Activated naive CD4-positive, alpha-beta T cell treated with anti-CD3 and anti-CD28 coated beads, Interleukin-2, amount 10 ng/mL, durations not matched to agents 7 days and 5 days (primary cell): ENCODE measurements around the gene GJC1.
A peak's percentile ranks its signal among the peaks of the same experiment; 100 is the strongest.
"Not testable (repeated sequence)": the region's sequence is repeated elsewhere in the genome, so short reads cannot be mapped to it uniquely, and the experiment has no call there.

Experiments
- CTCF ChIA-PET: fragments of 350-600 bp; sonication (Branson Sonifier 250); formaldehyde crosslinking; loops from one replicate; lab custom pipeline; 2021; ENCODE audit warnings: antibody characterized with exemption; lab: Charles Lee
- DNase-seq: peaks from one replicate; pipeline ENCODE4 v3.0.0-alpha.2; 2020
- H3K27ac Mint-ChIP-seq: one replicate; pipeline ENCODE4 v1.8.0; 2021; ENCODE audit warnings: mild to moderate bottlenecking, moderate library complexity, mixed read lengths
- H3K27me3 Mint-ChIP-seq: one replicate; pipeline ENCODE4 v1.8.0; 2021; ENCODE audit warnings: mild to moderate bottlenecking, mixed read lengths
- H3K36me3 Mint-ChIP-seq: one replicate; pipeline ENCODE4 v1.8.0; 2021; ENCODE audit warnings: mixed read lengths
- H3K4me1 Mint-ChIP-seq: one replicate; pipeline ENCODE4 v1.8.0; 2021; ENCODE audit warnings: mixed read lengths
- H3K4me3 Mint-ChIP-seq: one replicate; pipeline ENCODE4 v1.8.0; 2021; ENCODE audit warnings: mild to moderate bottlenecking, moderate library complexity, mixed read lengths
- H3K9me3 Mint-ChIP-seq: one replicate; pipeline ENCODE4 v1.8.0; 2021; ENCODE audit warnings: mixed read lengths

Gene GJC1

DNA sequence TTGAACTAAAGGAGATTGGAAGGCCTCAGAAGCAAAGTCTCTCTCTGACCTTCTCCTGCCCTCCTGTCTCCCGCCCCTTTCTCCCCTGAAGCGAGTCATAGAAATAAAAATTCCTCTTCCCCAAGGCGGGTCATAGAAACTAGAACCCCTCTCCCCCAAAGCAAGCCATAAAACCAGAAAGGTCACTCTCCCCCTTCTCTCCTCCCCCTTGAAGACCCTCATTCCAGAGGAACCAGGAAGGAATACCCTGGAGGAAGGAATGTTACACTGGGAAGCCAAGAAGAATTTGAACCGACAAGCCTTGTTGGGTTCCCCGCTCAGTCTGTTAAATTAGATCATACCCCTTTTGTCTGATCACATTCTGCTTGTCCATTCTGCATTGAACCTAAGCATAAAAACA is 2.7 kb upstream of the GJC1 start:
- Mint-ChIP-seq H3K27ac (no peak overlapping the region), H3K4me3 (no peak overlapping the region), H3K9me3 (no peaks in the 10 kb centered on the region), H3K27me3 (peaks cover 69% of the 10 kb centered on the region), H3K4me1 (peaks cover 10% of the 10 kb centered on the region), H3K36me3 (peaks cover 4% of the 10 kb centered on the region)
- CTCF ChIA-PET: no interaction called here
- DNase-seq: no peak

DNA sequence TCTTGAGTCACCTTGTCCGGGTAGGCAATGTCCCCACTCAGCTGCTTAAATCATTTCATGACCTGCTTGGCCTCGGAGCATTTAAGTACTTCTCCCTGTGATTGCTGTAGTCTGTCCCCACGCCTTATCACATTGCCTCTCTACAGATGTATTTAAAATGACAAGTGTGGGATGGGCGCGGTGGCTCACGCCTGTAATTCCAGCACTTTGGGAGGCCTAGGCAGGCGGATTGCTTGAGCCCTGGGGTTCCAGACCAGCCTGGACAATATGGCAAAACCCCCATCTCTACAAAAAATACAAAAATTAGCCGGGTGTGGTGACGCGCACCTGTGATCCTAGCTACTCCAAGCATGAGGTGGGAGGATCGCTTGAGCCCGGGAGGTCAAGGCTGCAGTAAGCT is 1.3 kb upstream of the GJC1 start:
- peaks cover 4% of the 10 kb centered on the region for H3K36me3 Mint-ChIP-seq
- H3K27ac Mint-ChIP-seq: no peak overlapping the region
- peaks cover 80% of the 10 kb centered on the region for H3K27me3 Mint-ChIP-seq
- DNase-seq: no peak
- H3K4me1 Mint-ChIP-seq: peaks cover 10% of the 10 kb centered on the region
- H3K9me3 Mint-ChIP-seq: no peaks in the 10 kb centered on the region
- CTCF ChIA-PET: interaction anchor here (1.5 to 1.6 kb wide), 2 partner anchors 33 to 52 kb away, joined by 3 to 7 read pairs; no protein-coding TSS in a partner anchor
- no peak overlapping the region for H3K4me3 Mint-ChIP-seq

DNA sequence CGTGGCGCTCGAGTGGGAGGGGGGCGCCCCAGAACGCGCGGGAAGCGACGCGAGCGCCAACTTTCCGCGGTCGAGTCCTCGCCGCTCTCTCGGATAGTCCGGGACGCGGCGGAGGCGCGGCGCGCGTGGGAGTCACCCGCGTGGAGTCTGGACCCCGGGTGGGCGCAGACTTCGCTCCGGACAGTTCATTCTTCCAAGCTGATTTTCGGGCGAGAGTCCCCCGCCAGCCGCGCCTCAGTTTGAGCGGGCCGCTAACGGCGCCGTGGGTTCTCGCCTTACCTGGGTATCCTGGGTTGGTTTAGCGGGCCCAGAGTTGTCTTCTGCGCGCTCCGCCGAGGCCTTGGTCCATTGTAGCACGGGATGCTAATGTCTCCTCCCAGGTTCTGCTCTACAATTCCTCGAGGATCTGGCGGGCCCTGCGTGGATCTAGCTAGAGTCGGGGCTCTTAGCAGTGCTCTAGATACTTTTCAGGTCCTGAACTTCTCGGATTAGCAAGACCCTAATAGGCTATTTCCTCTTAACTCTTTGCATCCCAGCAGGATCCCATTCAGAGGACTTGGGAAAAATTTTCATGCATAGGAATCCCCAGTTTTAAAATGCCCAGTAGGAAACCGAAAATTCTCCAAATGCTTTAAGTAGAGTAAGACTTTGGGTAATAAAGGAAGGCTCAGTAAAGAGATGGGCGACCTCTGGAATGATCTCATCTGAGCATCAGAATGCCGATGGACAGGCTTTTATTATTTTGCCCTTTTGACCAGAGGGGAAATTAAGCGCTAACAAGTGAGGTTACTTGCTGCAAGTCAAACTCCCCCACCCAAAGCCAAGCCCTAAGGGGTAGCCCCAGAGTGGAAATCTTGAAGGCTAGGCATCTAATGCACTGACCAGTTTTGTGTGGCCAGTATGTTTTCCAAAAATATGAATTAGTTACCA is 537 bp upstream of the GJC1 start:
- H3K4me3 Mint-ChIP-seq: peak overlapping the region; percentile 73
- peak; percentile 29 for DNase-seq
- CTCF ChIA-PET: interaction anchor here (1.5 to 1.6 kb wide), 2 partner anchors 34 to 52 kb away, joined by 3 to 7 read pairs; no protein-coding TSS in a partner anchor
- peaks cover 10% of the 10 kb centered on the region for H3K4me1 Mint-ChIP-seq
- no peak overlapping the region for H3K27ac Mint-ChIP-seq
- peaks cover 82% of the 10 kb centered on the region for H3K27me3 Mint-ChIP-seq
- H3K36me3 Mint-ChIP-seq: peaks cover 4% of the 10 kb centered on the region
- H3K9me3 Mint-ChIP-seq: no peaks in the 10 kb centered on the region

DNA sequence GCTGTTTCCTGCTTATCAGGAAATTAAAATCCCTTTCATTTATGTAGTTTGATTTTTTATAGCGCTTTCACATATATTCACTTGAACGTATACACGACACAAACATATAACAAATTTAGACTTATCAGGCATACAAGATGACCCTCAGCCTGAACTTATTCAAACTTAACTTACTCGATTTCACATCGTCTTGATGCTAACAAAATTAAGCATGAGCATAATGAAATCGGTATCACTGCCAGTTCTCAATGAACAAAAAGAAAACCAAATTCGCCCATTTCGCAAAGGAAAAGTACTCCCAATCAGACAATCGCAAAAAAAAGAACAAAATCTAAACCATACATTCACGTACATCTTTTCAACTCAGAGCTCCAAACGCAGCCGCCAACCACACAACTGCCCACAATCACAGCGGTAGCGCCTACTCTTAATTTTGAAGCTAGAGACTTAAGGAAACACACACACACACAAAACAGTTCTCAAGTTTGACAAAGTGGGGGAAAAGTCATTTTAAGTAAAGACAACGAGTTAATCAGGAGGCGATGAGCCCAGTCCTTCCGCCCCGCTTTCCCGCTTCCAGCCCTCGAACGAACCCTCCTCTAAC is 1.1 kb downstream of the GJC1 start:
- Mint-ChIP-seq H3K36me3 (peaks cover 4% of the 10 kb centered on the region), H3K4me1 (peaks cover 10% of the 10 kb centered on the region), H3K4me3 (peak overlapping the region; percentile 80), H3K27ac (peak overlapping the region; percentile 34), H3K9me3 (no peaks in the 10 kb centered on the region), H3K27me3 (peaks cover 78% of the 10 kb centered on the region)
- CTCF ChIA-PET: no interaction called here
- peak; percentile 43 for DNase-seq

DNA sequence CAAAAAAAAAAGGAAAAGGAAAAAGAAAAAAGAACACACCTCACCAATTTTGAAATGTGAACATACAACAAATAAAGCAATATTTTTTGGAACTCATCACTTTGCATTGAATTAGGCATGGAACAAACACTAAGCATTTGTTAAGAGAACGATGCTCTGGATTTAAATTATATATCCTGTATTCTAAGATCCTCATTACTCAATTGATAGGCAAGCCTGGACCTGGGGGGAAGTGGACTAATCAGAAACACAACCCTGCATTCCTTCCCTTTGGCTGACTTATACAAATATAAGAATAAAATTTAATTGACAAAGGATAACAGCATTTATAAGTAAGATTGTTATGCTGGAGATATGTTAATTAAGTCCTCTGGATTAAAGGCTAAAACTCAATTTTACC is 2.2 kb downstream of the GJC1 start:
- no peak overlapping the region for H3K27ac Mint-ChIP-seq
- peaks cover 71% of the 10 kb centered on the region for H3K27me3 Mint-ChIP-seq
- H3K36me3 Mint-ChIP-seq: peaks cover 4% of the 10 kb centered on the region
- peaks cover 10% of the 10 kb centered on the region for H3K4me1 Mint-ChIP-seq
- no peak for DNase-seq
- H3K9me3 Mint-ChIP-seq: no peaks in the 10 kb centered on the region
- CTCF ChIA-PET: no interaction called here
- H3K4me3 Mint-ChIP-seq: no peak overlapping the region

DNA sequence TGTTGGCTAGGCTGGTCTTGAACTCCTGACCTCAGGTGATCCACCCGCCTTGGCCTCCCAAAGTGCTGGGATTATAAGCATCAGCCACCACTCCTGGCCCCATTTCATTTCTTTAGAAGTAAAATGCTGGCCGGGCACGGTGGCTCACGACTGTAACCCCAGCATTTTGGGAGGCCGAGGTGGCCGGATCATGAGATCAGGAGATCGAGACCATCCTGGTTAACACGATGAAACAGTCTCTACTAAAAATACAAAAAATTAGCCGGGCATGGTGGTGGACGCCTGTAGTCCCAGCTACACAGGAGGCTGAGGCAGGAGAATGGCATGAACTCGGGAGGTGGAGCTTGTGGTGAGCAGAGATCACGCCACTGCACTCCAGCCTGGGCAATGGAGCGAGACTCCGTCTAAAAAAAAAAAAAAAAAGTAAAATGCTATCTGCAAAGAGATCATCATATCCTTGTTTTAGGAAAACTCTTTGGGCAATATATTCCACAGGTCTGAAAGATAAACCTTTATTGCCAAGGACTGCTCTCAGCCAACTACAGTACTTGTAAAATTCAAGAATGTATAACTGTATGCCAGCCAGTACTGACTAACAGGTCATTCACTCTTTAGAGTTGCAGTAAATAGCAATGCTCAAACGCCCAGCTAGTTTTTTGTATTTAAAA is 3.8 kb downstream of the GJC1 start:
- peaks cover 10% of the 10 kb centered on the region for H3K4me1 Mint-ChIP-seq
- H3K36me3 Mint-ChIP-seq: peaks cover 4% of the 10 kb centered on the region
- H3K27me3 Mint-ChIP-seq: peaks cover 59% of the 10 kb centered on the region
- CTCF ChIA-PET: no interaction called here
- H3K27ac Mint-ChIP-seq: no peak overlapping the region
- no peak for DNase-seq
- no peaks in the 10 kb centered on the region for H3K9me3 Mint-ChIP-seq
- no peak overlapping the region for H3K4me3 Mint-ChIP-seq

DNA sequence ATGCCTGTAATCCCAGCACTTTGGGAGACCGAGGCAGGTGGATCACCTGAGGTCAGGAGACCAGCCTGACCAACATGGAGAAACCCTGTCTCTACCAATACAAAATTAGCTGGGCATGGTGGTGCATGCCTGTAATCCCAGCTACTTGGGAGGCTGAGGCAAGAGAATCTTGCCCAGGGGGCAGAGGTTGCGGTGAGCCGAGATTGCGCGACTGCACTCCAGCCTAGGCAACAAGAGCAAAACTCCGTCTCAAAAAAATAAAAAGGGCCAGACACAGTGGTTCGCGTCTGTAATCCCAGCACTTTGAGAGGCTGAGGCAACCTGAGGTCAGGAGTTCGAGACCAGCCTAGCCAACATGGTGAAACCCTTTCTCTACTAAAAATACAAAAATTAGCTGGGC is 4.9 kb downstream of the GJC1 start:
- H3K9me3 Mint-ChIP-seq: not testable (repeated sequence)

DNA sequence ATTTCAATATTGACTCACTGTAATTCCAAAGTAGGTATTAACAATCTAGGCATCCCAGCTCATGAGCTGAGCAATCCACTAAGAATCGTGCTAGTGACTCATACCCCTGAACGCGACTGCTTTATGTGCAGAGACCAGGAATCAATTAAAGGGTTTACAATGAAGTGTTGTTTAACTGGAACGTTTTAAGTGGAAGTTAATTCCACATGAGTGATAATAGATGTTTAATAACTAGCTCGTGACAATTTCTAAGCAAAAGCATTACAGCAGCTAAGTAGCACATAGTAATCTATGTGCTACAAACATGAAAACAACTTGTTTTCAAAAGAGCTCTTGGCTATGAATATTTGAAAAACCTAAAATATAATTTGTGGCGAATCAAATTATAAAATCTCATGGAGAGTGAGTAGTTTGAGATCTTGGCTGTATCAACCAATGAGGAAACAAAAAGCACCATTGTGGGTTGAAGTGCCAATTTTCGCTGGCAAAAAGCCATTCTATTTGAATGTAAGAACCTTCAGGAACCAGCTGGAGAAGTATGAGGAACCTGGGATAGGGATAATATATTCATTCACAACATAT is 9.4 kb downstream of the GJC1 start:
- CTCF ChIA-PET: no interaction called here
- Mint-ChIP-seq H3K27ac (no peak overlapping the region), H3K27me3 (peaks cover 25% of the 10 kb centered on the region), H3K4me3 (no peak overlapping the region), H3K36me3 (no peaks in the 10 kb centered on the region), H3K4me1 (no peaks in the 10 kb centered on the region), H3K9me3 (no peaks in the 10 kb centered on the region)
- DNase-seq: no peak

More for the DNA sequence above, 4.9 kb downstream of the GJC1 start:
- H3K36me3 Mint-ChIP-seq, DNase-seq, H3K27ac Mint-ChIP-seq, H3K4me3 Mint-ChIP-seq, CTCF ChIA-PET, H3K4me1 Mint-ChIP-seq: not testable (repeated sequence)
- peaks cover 49% of the 10 kb centered on the region for H3K27me3 Mint-ChIP-seq

DNA sequence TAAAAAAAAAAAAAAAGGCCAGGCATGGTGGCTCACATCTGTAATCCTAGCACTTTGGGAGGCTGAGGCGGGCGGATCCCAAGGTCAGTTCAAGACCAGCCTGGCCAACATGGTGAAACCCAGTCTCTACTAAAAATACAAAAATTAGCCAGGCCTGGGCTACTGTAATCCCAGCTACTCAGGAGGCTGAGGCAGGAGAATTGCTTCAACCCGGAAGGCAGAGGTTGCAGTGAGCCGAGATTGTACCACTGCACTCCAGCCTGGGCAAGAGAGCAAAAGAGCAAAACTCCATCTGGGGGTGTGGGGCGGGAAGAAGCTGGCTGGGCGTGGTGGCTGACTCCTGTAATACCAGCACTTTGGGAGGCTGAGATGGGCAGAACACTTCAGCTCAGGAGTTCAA is 11.6 kb downstream of the GJC1 start:
- H3K9me3 Mint-ChIP-seq, DNase-seq, H3K27ac Mint-ChIP-seq, H3K4me1 Mint-ChIP-seq, CTCF ChIA-PET, H3K36me3 Mint-ChIP-seq, H3K4me3 Mint-ChIP-seq: not testable (repeated sequence)
- peaks cover 23% of the 10 kb centered on the region for H3K27me3 Mint-ChIP-seq

DNA sequence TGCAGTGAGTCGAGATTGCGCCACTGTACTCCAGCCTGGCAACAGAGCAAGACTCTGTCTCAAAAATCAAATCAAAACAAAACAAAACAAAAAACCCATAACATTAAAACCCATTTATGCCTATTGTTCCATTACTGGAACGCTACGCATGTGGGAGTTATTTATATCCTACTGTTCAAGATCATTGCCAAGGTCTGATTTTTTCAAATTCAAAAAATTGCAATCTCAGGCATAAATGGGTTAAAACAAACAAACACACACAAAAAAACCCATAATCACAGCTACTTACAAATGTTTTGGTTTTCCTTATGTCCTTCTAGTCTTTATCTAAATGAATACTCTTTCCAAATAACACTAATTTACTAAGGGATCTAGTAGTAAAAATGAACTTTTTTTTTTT is 17.8 kb downstream of the GJC1 start:
- Mint-ChIP-seq H3K4me3 (no peak overlapping the region), H3K36me3 (no peaks in the 10 kb centered on the region), H3K27ac (no peak overlapping the region), H3K27me3 (peaks cover 28% of the 10 kb centered on the region), H3K4me1 (no peaks in the 10 kb centered on the region), H3K9me3 (no peaks in the 10 kb centered on the region)
- no peak for DNase-seq
- CTCF ChIA-PET: no interaction called here

DNA sequence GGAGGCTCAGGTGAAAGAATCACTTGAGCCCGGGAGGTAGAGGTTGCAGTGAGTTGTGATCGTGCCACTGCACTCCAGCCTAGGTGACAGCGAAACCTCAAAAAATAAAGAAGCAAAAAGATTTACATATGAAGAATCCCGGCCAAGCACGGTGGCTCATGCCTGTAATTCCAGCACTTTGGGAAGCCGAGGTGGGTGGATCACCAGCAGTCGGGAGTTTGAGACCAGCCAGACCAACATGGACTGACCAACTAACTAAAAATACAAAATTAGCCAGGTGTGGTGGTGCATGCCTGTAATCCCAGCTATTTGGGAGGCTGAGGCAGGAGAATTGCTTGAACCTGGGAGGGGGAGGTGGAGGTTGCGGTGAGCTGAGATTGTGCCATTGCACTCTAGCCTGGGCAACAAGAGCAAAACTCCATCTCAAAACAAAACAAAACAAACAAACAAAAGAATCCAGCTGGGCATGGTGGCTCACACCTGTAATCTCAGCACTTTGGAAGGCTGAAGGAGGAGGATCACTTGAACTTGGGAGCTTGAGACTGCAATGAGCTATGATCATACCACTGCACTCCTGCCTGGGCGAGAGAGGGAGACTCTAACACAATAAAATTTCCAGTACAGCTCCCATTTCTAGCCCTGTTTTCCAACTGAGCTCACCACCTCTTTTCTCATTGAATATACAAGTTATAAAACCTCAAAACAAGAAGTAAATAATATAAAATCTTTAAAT is 21.3 kb downstream of the GJC1 start:
- not testable (repeated sequence) for H3K4me1 Mint-ChIP-seq, H3K4me3 Mint-ChIP-seq, H3K9me3 Mint-ChIP-seq, H3K27ac Mint-ChIP-seq, H3K36me3 Mint-ChIP-seq, DNase-seq
- H3K27me3 Mint-ChIP-seq: peaks cover 38% of the 10 kb centered on the region
- CTCF ChIA-PET: interaction anchor here (0.6 to 2.8 kb wide), 2 partner anchors 29 to 286 kb away, joined by 5 to 10 read pairs; no protein-coding TSS in a partner anchor

DNA sequence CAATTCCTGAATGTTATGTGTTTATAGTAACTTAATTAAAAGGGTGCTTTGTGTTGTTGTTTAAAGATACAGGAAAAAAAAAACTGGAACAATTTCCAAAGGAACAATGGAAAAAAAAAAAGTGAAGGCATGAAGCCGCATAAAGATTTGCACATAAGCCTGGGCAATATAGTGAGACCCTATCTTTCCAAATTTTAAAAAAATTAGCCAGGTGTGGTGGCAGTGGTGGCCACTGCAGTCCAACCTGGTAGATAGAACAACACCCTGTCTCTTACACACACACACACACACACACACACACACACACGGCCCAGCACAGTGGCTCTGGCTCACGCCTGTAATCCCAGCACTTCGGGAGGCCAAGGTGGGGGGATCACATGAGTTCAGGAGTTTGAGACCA is 21.9 kb downstream of the GJC1 start:
- CTCF ChIA-PET: interaction anchor here (2.8 kb wide), 1 partner anchor 29 kb away, joined by 10 read pairs; no protein-coding TSS in a partner anchor
- H3K4me1 Mint-ChIP-seq: no peaks in the 10 kb centered on the region
- H3K4me3 Mint-ChIP-seq: no peak overlapping the region
- DNase-seq: no peak
- H3K27ac Mint-ChIP-seq: no peak overlapping the region
- H3K9me3 Mint-ChIP-seq: no peaks in the 10 kb centered on the region
- peaks cover 38% of the 10 kb centered on the region for H3K27me3 Mint-ChIP-seq
- H3K36me3 Mint-ChIP-seq: no peaks in the 10 kb centered on the region

DNA sequence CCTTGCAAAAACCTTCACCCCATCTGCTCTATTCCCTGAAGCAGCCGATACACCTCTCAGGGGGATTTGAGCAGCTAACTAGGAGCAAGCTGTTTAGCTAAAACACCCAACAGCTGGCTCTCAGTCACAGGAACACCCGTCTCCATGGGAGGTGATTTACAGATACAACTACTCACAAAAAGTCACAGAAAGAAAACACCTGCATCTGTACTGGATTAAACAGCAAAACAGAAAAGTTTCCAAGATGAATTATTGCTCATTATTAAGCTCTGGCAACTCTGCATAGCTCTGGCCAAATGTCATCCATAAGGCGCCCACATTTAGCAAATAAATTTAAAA is 22.3 kb downstream of the GJC1 start:
- CTCF ChIA-PET: interaction anchor here (2.8 kb wide), 1 partner anchor 28 kb away, joined by 10 read pairs; no protein-coding TSS in a partner anchor
- no peaks in the 10 kb centered on the region for H3K4me1 Mint-ChIP-seq

More for the DNA sequence above, 22.3 kb downstream of the GJC1 start:
- Mint-ChIP-seq H3K27me3 (peaks cover 36% of the 10 kb centered on the region), H3K27ac (no peak overlapping the region), H3K9me3 (no peaks in the 10 kb centered on the region), H3K4me3 (no peak overlapping the region), H3K36me3 (no peaks in the 10 kb centered on the region)
- DNase-seq: no peak
